BE2C (cell line): Measurements from ENCODE around the gene CASP10. TPM values are rescaled to one million over a fixed set of nuclear protein-coding genes. Genes with fewer than 3 reads are reported as not detected.
"Not testable (repeated sequence)": the region's sequence is repeated elsewhere in the genome, so short reads cannot be mapped to it uniquely, and the experiment has no call there.

ENCODE experiments used
- DNase-seq: peaks from one replicate; pipeline ENCODE4 v3.0.0-alpha.2; 2020
- H3K27me3 ChIP-seq: fragments of 250-450 bp; sonication (Bioruptor Pico); 2 replicates; pipeline ENCODE4 v1.5.1; 2020; ENCODE audit warnings: mild to moderate bottlenecking
- H3K36me3 ChIP-seq: fragments of 250-450 bp; sonication (Bioruptor Pico); 2 replicates; pipeline ENCODE4 v1.5.1; 2020; ENCODE audit warnings: mild to moderate bottlenecking
- H3K4me1 ChIP-seq: fragments of 250-450 bp; sonication (Bioruptor Pico); 2 replicates; pipeline ENCODE4 v1.5.1; 2020
- H3K4me3 ChIP-seq: 2 replicates; pipeline ENCODE4 v1.5.1; 2011; ENCODE audit warnings: low read depth, low read length
- H3K9me3 ChIP-seq: fragments of 250-450 bp; sonication (Bioruptor Pico); 2 replicates; pipeline ENCODE4 v1.5.1; 2020
- polyA plus RNA-seq: library from polyadenylated mRNA; unstranded; fragments of >200 nt; gene quantifications from one replicate; pipeline ENCODE4 v1.2.1, GENCODE V29; 2012; ENCODE audit warnings: low read depth, missing spikeins; ENCODE audit not compliant: insufficient read length, insufficient read depth
- TF ChIP-seq, protein P1 (sequence below): IDR thresholded peaks from 2 replicates; pipeline ENCODE4 v1.5.1; 2012; ENCODE audit warnings: mild to moderate bottlenecking, low read depth, low read length

The CASP10 gene, protein sequence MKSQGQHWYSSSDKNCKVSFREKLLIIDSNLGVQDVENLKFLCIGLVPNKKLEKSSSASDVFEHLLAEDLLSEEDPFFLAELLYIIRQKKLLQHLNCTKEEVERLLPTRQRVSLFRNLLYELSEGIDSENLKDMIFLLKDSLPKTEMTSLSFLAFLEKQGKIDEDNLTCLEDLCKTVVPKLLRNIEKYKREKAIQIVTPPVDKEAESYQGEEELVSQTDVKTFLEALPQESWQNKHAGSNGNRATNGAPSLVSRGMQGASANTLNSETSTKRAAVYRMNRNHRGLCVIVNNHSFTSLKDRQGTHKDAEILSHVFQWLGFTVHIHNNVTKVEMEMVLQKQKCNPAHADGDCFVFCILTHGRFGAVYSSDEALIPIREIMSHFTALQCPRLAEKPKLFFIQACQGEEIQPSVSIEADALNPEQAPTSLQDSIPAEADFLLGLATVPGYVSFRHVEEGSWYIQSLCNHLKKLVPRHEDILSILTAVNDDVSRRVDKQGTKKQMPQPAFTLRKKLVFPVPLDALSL
- polyA plus RNA-seq, result 0.08 TPM

DNA sequence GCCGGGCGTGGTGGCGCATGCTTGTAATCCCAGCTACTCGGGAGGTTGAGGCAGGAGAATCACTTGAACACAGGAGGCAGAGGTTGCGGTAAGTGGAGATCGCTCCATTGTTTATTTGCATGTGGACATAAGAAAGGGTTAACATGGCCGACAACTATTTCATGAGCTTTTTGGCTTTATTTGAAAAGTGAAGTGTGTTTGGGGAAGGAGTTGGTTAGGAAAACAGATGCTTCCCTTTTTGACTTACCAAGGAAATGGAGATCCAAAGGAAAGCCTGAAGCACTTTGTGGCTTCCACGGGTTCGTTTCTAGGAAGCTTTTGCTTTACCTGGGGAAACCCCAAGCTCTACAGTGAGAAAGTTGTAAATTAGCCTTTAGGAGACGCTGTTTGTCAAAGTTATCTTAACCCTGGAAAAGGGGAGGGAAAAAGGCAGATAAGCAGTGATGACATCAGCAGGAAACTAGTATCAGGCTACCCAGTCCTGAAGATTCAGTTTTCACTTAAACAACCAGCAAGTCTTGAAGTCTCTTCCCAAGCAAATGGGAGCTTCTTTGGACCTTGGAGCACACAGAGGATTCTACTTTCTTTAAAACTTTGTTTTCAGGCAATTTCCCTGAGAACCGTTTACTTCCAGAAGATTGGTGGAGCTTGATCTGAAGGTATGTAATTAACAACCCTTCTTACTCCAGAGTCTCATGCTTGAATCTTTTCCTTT is at the start of gene CASP10:
TSS of gene CASP10 (plus strand) at position 492 of the 715 bp plus-strand sequence. CDS start 2,637 bp downstream, outside the sequence.
- H3K9me3 ChIP-seq, result no peaks in the 10 kb centered on the region
- H3K36me3 ChIP-seq, result no peaks in the 10 kb centered on the region
- TF ChIP-seq, protein P1, sequence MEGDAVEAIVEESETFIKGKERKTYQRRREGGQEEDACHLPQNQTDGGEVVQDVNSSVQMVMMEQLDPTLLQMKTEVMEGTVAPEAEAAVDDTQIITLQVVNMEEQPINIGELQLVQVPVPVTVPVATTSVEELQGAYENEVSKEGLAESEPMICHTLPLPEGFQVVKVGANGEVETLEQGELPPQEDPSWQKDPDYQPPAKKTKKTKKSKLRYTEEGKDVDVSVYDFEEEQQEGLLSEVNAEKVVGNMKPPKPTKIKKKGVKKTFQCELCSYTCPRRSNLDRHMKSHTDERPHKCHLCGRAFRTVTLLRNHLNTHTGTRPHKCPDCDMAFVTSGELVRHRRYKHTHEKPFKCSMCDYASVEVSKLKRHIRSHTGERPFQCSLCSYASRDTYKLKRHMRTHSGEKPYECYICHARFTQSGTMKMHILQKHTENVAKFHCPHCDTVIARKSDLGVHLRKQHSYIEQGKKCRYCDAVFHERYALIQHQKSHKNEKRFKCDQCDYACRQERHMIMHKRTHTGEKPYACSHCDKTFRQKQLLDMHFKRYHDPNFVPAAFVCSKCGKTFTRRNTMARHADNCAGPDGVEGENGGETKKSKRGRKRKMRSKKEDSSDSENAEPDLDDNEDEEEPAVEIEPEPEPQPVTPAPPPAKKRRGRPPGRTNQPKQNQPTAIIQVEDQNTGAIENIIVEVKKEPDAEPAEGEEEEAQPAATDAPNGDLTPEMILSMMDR, result peak; percentile 52
- peak within 1 kb of the TSS; percentile 42 for H3K4me3 ChIP-seq
- DNase-seq, result no peak
- no peaks in the 10 kb centered on the region for H3K27me3 ChIP-seq
- H3K4me1 ChIP-seq, result no peaks in the 10 kb centered on the region

DNA sequence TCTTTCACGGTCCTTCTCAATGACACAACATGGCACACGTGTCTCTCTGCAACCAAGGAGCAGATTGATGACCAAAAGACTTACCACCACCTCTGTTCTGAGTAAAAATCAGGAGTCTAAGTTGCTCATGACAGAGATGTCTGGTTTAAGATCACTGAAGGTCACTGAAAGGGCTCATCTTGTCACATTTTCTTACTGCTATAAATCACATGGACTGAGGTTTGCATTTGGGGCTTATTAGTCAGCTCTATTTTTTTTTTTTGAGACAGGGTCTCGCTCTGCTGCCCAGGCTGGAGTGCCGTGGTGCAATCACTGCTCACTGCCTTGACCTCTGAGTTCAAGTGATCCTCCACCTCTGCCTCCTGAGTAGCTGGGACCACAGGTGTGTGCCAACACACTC is 47.6 kb upstream of the CASP10 start:
- H3K4me1 ChIP-seq, result no peaks in the 10 kb centered on the region
- peaks cover 11% of the 10 kb centered on the region; the same call in 1 of the 2 replicates for H3K36me3 ChIP-seq
- no peak for DNase-seq
- TF ChIP-seq, protein P1, result no peak
- no peaks in the 10 kb centered on the region for H3K9me3 ChIP-seq
- H3K4me3 ChIP-seq, result no peak overlapping the region
- H3K27me3 ChIP-seq, result no peaks in the 10 kb centered on the region

DNA sequence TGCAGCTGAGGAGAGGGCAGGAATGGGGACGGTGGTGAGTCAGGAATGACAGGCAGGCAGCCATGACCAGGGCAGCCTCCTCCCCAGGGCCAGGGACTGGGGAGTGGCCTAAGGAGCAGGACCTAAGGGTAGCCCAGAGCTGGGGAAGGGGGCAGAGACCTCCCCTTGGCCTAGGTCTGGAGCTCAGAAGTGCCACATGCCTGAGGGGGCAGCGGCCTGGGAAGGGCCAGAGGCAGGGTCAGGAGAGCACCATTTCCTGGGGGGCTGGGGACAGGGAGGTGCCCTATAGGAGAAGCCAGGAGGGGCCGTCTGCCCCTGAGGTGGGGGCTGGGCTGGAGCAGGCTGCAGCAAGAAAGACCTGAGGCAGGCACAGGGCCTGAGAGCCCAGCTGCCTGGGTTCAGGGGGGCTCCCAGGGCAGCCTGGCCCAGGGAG is 46.0 kb upstream of the CASP10 start:
- Histone ChIP-seq H3K4me1 (no peaks in the 10 kb centered on the region), H3K4me3 (no peak overlapping the region), H3K9me3 (no peaks in the 10 kb centered on the region), H3K27me3 (no peaks in the 10 kb centered on the region), H3K36me3 (peaks cover 11% of the 10 kb centered on the region; the same call in 1 of the 2 replicates)
- TF ChIP-seq, protein P1, result no peak
- no peak for DNase-seq

DNA sequence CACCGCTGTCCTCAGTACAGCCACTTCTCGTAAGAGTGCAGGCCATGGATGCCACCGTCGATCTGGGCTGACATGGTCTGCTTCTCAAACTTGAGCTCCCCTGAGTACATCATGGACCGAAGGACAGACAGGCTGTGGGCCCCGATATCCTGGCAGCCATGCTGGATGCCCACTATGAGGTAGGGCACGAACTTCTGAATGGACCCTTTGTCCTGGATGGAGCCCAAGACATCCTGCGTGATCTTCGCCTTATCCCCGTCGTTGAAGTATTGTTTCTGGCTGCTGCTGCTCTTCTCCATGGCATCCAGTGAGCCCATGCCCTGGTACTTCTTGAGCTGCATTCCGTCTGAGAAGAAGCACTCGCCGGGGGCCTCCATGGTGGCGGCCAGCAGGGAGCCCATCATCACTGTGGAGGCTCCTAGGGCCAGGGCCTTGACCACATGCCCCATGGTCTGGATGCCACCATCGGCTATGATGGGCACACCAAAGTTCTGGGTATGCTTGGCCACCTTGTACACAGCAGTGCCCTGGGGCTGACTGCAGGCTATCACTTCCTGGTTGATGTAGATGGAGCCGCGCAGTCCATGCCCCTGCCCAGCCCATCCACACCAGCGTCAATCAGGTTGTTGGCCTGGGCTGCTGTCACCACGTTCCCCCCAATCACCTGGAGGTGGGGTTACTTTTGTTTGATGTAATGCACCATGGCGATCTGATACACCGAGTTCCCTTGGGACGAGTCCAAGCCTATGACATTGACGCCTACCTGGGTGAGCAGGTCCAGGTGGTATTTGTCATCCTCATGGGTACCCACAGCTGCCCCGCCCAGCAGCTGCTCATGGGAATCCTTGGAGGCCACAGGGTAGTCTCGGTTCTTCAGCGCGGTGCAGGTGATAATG is 45.2 kb upstream of the CASP10 start:
- no peaks in the 10 kb centered on the region for H3K9me3 ChIP-seq
- no peak overlapping the region for H3K4me3 ChIP-seq
- peaks cover 11% of the 10 kb centered on the region; the same call in 1 of the 2 replicates for H3K36me3 ChIP-seq
- H3K27me3 ChIP-seq, result no peaks in the 10 kb centered on the region
- no peaks in the 10 kb centered on the region for H3K4me1 ChIP-seq
- no peak for DNase-seq
- TF ChIP-seq, protein P1, result no peak

DNA sequence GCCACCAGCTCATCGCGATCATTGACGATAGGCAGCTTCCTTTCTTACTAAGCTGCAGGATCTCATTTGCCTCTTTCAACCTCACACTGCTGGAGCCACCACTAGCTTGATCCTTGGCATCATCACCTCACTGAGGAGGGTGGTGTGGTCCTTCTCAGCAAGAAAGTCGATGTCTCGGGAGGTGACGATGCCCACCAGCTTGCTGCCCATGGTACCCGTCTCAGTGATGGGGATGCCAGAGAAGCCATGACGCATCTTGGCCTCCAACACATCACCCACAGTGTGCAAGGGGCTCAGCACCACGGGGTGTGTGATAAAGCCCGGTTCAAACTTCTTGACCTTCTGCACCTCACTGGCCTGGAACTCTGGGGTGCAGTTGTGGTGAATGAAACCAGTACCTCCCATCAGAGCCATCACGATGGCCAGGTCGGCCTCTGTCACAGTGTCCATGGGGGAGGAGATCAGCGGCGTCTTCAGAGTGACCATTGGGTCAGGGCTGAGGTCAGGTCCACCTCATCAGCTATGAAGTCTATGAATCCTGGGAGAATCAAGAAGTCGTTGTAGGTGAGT is 44.5 kb upstream of the CASP10 start:
- Histone ChIP-seq H3K4me3 (no peak overlapping the region), H3K36me3 (peaks cover 11% of the 10 kb centered on the region; the same call in 1 of the 2 replicates), H3K4me1 (no peaks in the 10 kb centered on the region), H3K27me3 (no peaks in the 10 kb centered on the region), H3K9me3 (no peaks in the 10 kb centered on the region)
- DNase-seq, result no peak
- TF ChIP-seq, protein P1, result no peak

DNA sequence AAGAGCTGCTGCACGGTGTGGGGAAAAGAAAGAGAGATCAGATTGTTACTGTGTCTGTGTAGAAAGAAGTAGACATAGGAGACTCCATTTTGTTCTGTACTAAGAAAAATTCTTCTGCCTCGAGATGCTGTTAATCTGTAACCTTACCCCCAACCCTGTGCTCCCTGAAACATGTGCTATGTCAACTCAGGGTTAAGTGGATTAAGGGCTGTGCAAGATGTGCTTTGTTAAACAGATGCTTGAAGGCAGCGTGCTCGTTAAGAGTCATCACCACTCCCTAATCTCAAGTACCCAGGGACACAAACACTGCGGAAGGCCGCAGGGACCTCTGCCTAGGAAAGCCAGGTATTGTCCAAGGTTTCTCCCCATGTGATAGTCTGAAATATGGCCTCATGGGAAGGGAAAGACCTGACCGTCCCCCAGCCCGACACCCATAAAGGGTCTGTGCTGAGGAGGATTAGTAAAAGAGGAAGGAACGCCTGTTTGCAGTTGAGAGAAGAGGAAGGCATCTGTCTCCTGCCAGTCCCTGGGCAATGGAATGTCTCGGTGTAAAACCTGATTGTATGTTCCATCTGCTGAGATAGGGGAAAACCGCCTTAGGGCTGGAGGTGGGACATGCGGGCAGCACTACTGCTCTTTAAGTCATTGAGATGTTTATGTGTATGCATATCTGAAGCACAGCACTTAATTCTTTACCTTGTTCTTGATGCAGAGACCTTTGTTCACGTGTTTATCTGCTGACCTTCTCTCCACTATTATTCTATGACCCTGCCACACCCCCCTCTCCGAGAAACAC is 43.8 kb upstream of the CASP10 start:
- H3K4me3 ChIP-seq, H3K27me3 ChIP-seq, H3K4me1 ChIP-seq, H3K9me3 ChIP-seq, DNase-seq: not testable (repeated sequence)
- peaks cover 11% of the 10 kb centered on the region; the same call in 1 of the 2 replicates for H3K36me3 ChIP-seq
